Spleen (tissue), 7 donors: ENCODE measurements around the gene ZSCAN5B.

Source experiments
- POLR2A ChIP-seq, 3 donors: fragments of 450-650 bp; IDR thresholded peaks; one replicate each; pipeline ENCODE4 v1.5.1; 2017; ENCODE audit warnings: antibody characterized with exemption in 3 of 3, mild to moderate bottlenecking in 1 of 3
- TF ChIP-seq, protein P1 (sequence below), 11 experiments: fragments of 200-600 bp in 7 of 11; fragments of 450-650 bp in 4 of 11; sonication (generic) in 4 of 11; IDR thresholded peaks in 8 of 11; conservative IDR thresholded peaks in 3 of 11; 1 replicate in 7 of 11; 2 replicates in 4 of 11; pipeline versions ENCODE4 v1.4.0 to v1.8.0; 2016 to 2021; ENCODE audit warnings: antibody characterized with exemption in 11 of 11, inconsistent platforms in 4 of 11, mild to moderate bottlenecking in 1 of 11
- donor health status: DM: no; HTN: no; CAD: no; lungs with moderate emphysema.
- donor health status: DM: no; HTN: no; CAD: no.
- donor health status: DM: no; HTN: no; CAD: no.

GRCh38 chr19:56159622-56160271, 37.8 kb downstream of the ZSCAN5B start:
- TF ChIP-seq, protein P1, sequence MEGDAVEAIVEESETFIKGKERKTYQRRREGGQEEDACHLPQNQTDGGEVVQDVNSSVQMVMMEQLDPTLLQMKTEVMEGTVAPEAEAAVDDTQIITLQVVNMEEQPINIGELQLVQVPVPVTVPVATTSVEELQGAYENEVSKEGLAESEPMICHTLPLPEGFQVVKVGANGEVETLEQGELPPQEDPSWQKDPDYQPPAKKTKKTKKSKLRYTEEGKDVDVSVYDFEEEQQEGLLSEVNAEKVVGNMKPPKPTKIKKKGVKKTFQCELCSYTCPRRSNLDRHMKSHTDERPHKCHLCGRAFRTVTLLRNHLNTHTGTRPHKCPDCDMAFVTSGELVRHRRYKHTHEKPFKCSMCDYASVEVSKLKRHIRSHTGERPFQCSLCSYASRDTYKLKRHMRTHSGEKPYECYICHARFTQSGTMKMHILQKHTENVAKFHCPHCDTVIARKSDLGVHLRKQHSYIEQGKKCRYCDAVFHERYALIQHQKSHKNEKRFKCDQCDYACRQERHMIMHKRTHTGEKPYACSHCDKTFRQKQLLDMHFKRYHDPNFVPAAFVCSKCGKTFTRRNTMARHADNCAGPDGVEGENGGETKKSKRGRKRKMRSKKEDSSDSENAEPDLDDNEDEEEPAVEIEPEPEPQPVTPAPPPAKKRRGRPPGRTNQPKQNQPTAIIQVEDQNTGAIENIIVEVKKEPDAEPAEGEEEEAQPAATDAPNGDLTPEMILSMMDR (IDR thresholded peaks at IDR 0.05 in 8 of 11, conservative IDR thresholded peaks at IDR 0.05 in 3 of 11) = no peak
- TF ChIP-seq POLR2A (IDR thresholded peaks at IDR 0.05) = no peak
